Heart left ventricle (tissue), 13 donors: ENCODE results near the gene EXOC4.

Source experiments
- POLR2A ChIP-seq, 2 donors: fragments of 450-650 bp; IDR thresholded peaks; one replicate each; pipeline ENCODE4 v1.6.1; 2017; ENCODE audit warnings: antibody characterized with exemption in 2 of 2, mild to moderate bottlenecking in 2 of 2, moderate library complexity in 2 of 2
- TF ChIP-seq, protein P1 (sequence below), 12 donors: fragments of 200-600 bp; sonication (generic) in 4 of 12; IDR thresholded peaks; one replicate each; pipeline versions ENCODE4 v1.5.0 to v1.8.0; 2018 to 2022; ENCODE audit warnings: antibody characterized with exemption in 12 of 12, mild to moderate bottlenecking in 5 of 12
- donor health status: ischemic (EF 13 %, LVEDD 7.1; RV severe dilation, severe dysfunction).
- donor health status: DM: no; HTN: yes; CAD: no.
- donor health status: DM: no; HTN: no; CAD: no.
- donor health status: ischemic (EF 25% LVEDD 6.9; RV normal size, moderate dysfunction).
- donor health status: ischemic (EF 25% LVEDD 5.7; RV mildly dilated, moderate dysfunction).
- donor health status: ischemic (EF 35%, LVEDD 5.7; RV mildly dilated, moderate dysfunction).
- donor health status: nonischemic (EF 11% LVEDD 7.7; RV severe dilation, severe dysfunction).
- donor health status: DM: yes; HTN: yes; CAD: no.
- donor health status: PGD.
- donor health status: ischemic (EF 29% LVEDD 5.4; RV normal size, mild dysfunction).
- donor health status: nonischemic (EF 23%, LVEDD 6.1; RV moderate dilation, normal function).

DNA sequence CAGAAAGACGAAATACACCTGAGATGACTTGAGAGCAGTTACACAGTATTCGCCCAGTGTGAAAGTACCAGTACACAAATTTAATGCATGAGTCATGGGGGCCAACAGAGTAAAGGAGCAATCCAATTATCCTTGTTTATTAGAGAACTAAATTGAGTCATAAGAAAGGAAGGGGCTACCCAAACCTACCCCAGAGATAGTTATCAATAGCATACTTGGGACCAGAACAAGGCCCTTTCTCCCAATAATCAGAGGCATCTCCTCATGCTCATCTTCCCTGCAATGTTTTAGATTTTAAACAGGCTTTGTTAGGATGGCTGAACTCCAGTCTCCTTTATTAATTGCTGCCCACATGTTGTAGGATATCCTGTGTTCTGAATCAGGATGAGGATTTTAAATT is 634.6 kb downstream of the EXOC4 start:
- TF ChIP-seq, protein P1, sequence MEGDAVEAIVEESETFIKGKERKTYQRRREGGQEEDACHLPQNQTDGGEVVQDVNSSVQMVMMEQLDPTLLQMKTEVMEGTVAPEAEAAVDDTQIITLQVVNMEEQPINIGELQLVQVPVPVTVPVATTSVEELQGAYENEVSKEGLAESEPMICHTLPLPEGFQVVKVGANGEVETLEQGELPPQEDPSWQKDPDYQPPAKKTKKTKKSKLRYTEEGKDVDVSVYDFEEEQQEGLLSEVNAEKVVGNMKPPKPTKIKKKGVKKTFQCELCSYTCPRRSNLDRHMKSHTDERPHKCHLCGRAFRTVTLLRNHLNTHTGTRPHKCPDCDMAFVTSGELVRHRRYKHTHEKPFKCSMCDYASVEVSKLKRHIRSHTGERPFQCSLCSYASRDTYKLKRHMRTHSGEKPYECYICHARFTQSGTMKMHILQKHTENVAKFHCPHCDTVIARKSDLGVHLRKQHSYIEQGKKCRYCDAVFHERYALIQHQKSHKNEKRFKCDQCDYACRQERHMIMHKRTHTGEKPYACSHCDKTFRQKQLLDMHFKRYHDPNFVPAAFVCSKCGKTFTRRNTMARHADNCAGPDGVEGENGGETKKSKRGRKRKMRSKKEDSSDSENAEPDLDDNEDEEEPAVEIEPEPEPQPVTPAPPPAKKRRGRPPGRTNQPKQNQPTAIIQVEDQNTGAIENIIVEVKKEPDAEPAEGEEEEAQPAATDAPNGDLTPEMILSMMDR (IDR thresholded peaks at IDR 0.05): no peak
- TF ChIP-seq POLR2A (IDR thresholded peaks at IDR 0.05): no peak
